Lower lobe of right lung (tissue), 2 donors: Measurements from ENCODE around the gene HAUS3. TPM values are rescaled to one million over a fixed set of nuclear protein-coding genes. Genes with fewer than 3 reads are reported as not detected.

Experiments
- ATAC-seq, 2 donors: fragments of 200-7000 bp; cut with Tn5 transposase; one replicate each; pipeline ENCODE4 v1.9.1; 2020 to 2022; ENCODE audit warnings: mild to moderate bottlenecking in 2 of 2, moderate library complexity in 2 of 2
- DNase-seq: peaks from one replicate; pipeline ENCODE4 v3.0.0-alpha.2; 2020
- H3K27ac ChIP-seq: fragments of 200-600 bp; one replicate; pipeline ENCODE4 v1.8.0; 2022
- H3K27me3 ChIP-seq: fragments of 200-600 bp; one replicate; pipeline ENCODE4 v1.8.0; 2022; ENCODE audit warnings: low read depth
- H3K36me3 ChIP-seq: fragments of 200-600 bp; one replicate; pipeline ENCODE4 v1.8.0; 2022; ENCODE audit warnings: mild to moderate bottlenecking
- H3K4me1 ChIP-seq: fragments of 200-600 bp; one replicate; pipeline ENCODE4 v1.8.0; 2022
- H3K4me3 ChIP-seq: fragments of 200-600 bp; one replicate; pipeline ENCODE4 v1.8.0; 2022; ENCODE audit warnings: mild to moderate bottlenecking
- H3K9me3 ChIP-seq: fragments of 200-600 bp; one replicate; pipeline ENCODE4 v1.8.0; 2022
- CTCF ChIP-seq: fragments of 200-600 bp; IDR thresholded peaks from one replicate; pipeline ENCODE4 v1.8.0; 2022; ENCODE audit warnings: antibody characterized with exemption, mild to moderate bottlenecking
- intact Hi-C: fragments of 100-400 bp; cut with DNase I; formaldehyde crosslinking; loops from one replicate; pipeline ENCODE4 v1.11.0; 2022
- total RNA-seq: library from RNA; stranded (reverse); fragmentation: NEBNext Ultra II Directional; extraction: Animal tissue kit (Norgen Biotek cat#: 25700); gene quantifications from one replicate; pipeline ENCODE4 v1.2.1, GENCODE V29; 2021
- donor health status: DM: no; HTN: yes; CAD: no; lungs with severe emphysema.

HAUS3 gene
- total RNA-seq, 1 donor from 2014 or later, result 12.3 TPM

DNA sequence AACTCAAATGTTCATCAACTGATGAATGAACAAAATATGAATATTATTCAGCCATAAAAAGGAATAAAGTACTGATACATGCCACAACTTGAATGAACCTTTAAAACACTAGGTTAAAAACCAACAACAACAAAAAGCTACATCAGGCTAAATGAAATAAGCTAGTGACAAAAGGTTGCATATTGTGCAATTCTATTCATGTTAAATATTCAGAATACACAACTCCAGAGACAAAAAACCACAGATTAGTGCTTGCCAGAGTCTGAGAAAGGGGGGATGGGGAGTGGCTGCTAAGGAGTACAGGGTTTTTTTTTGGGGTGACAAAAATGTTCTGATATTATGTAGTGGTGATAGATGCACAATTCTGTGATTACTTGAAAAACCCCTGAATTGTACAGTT is 58.5 kb downstream of the HAUS3 start:
- H3K36me3 ChIP-seq, result no peaks in the 10 kb centered on the region
- intact Hi-C loops, result no loop called here
- ATAC-seq (no peak), DNase-seq (no peak)
- no peak for TF ChIP-seq CTCF
- no peaks in the 10 kb centered on the region for H3K4me1 ChIP-seq
- H3K27me3 ChIP-seq, result no peaks in the 10 kb centered on the region
- H3K4me3 ChIP-seq, result no peak overlapping the region
- no peak overlapping the region for H3K27ac ChIP-seq
- H3K9me3 ChIP-seq, result peaks cover 11% of the 10 kb centered on the region

DNA sequence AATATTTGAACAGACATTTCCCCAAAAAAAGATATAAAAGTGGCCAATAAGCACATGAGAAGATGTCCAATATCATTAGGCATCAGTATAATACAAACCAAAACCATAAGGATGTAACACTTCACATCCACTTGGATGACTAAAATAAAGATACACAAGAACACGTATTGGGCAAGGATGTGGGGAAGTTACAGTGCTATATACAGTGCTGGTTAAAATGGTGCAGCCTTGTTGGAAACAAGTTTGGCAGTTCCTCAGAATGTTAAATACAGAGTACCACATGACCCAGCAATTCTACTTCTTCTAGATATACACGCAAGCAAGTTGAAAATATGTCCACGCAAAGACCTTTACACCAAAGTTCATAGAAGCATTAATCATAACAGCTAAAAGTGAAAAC is 58.9 kb downstream of the HAUS3 start:
- H3K36me3 ChIP-seq, result no peaks in the 10 kb centered on the region
- no peaks in the 10 kb centered on the region for H3K27me3 ChIP-seq
- H3K4me3 ChIP-seq, result no peak overlapping the region
- no peak for TF ChIP-seq CTCF
- H3K4me1 ChIP-seq, result no peaks in the 10 kb centered on the region
- no peak for DNase-seq
- peaks cover 11% of the 10 kb centered on the region for H3K9me3 ChIP-seq
- ATAC-seq, result no peak
- H3K27ac ChIP-seq, result no peak overlapping the region
- intact Hi-C loops, result no loop called here

- Histone ChIP-seq H3K27me3 (no peaks in the 10 kb centered on the region), H3K27ac (no peak overlapping the region), H3K36me3 (no peaks in the 10 kb centered on the region), H3K4me1 (no peaks in the 10 kb centered on the region), H3K9me3 (no peaks in the 10 kb centered on the region), H3K4me3 (no peak overlapping the region)
- TF ChIP-seq CTCF, result no peak
- intact Hi-C loops, result no loop called here
- DNase-seq, result no peak
- no peak for ATAC-seq
These were observed 61.5 kb downstream of the HAUS3 start for GRCh38 chr4:2180410-2180809.

GRCh38 chr4:2179717-2180116 is 62.2 kb downstream of the HAUS3 start:
- Histone ChIP-seq H3K9me3 (no peaks in the 10 kb centered on the region), H3K27ac (no peak overlapping the region), H3K36me3 (no peaks in the 10 kb centered on the region), H3K4me3 (no peak overlapping the region), H3K27me3 (no peaks in the 10 kb centered on the region), H3K4me1 (no peaks in the 10 kb centered on the region)
- DNase-seq (peak; percentile 53), ATAC-seq (peak; percentile 73 to 95)
- intact Hi-C loops, result no loop called here
- TF ChIP-seq CTCF, result no peak

DNA sequence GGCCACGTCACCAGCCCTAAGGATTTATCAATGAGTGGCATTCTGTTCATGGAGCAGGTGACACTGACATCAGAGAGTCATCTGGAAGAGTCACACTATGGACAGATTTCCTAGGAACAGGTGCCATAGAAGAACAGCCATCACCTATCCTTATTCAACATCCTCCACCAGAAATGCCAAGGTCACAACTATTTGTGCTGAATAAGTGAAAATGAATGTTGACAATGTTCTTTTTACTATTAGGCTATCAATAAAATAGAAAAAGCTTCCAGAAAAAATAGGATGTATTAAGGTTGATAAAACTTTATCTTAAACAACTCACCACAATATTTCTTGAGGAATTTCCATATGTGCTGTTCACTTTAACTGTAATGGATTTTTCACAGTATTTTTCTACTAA is 62.9 kb downstream of the HAUS3 start:
- H3K36me3 ChIP-seq, result no peaks in the 10 kb centered on the region
- TF ChIP-seq CTCF, result no peak
- ATAC-seq (no peak), DNase-seq (no peak)
- intact Hi-C loops, result no loop called here
- H3K27me3 ChIP-seq, result no peaks in the 10 kb centered on the region
- H3K4me1 ChIP-seq, result no peaks in the 10 kb centered on the region
- H3K27ac ChIP-seq, result no peak overlapping the region
- no peak overlapping the region for H3K4me3 ChIP-seq
- no peaks in the 10 kb centered on the region for H3K9me3 ChIP-seq

Other genes starting within 250 kb of the HAUS3 start
- 22.6 TPM for gene NELFA, start 233.1 kb downstream of the HAUS3 start, total RNA-seq
- 0.24 TPM for gene NAT8L, start 182.8 kb downstream of the HAUS3 start, total RNA-seq
- gene POLN, start within 50 bp of the HAUS3 start, total RNA-seq, result 2.2 TPM
- gene MXD4, start 20.0 kb upstream of the HAUS3 start, total RNA-seq, result 74.3 TPM
- 12.9 TPM for gene ZFYVE28, start 176.5 kb upstream of the HAUS3 start, total RNA-seq
- 4.3 TPM for gene CFAP99, start 176.8 kb upstream of the HAUS3 start, total RNA-seq
- gene RNF4, start 227.0 kb upstream of the HAUS3 start, total RNA-seq, result 39.3 TPM